NB4 (cell line): ENCODE results near the gene TMEM135.
A peak's percentile ranks its signal among the peaks of the same experiment; 100 is the strongest.

Experiments
- DNase-seq: peaks from one replicate; pipeline ENCODE4 v3.0.0; 2010; ENCODE audit warnings: low read depth
- H3K4me3 ChIP-seq: one replicate; pipeline ENCODE4 v1.5.1; 2011; ENCODE audit warnings: mild to moderate bottlenecking, low read depth, low read length, moderate library complexity
- CTCF ChIP-seq: IDR thresholded peaks from one replicate; pipeline ENCODE4 v1.5.1; 2012; ENCODE audit warnings: low read depth, low read length
- MAX ChIP-seq: IDR thresholded peaks from 2 replicates; pipeline ENCODE4 v1.6.1; 2011; ENCODE audit warnings: low read depth, low read length
- MYC ChIP-seq: IDR thresholded peaks from 2 replicates; pipeline ENCODE4 v1.6.1; 2011; ENCODE audit warnings: low read depth, low read length
- POLR2A ChIP-seq: IDR thresholded peaks from 2 replicates; pipeline ENCODE4 v1.6.1; 2011; ENCODE audit warnings: mild to moderate bottlenecking; ENCODE audit not compliant: insufficient read length; ENCODE audit errors: extremely low read depth

Gene TMEM135

GRCh38 chr11:87036756-87037449 is 831 bp upstream of the TMEM135 start:
- H3K4me3 ChIP-seq: peak overlapping the region; percentile 89
- peak; percentile 24 for DNase-seq
- no peak for TF ChIP-seq MYC
- TF ChIP-seq CTCF: no peak
- no peak for TF ChIP-seq MAX
- TF ChIP-seq POLR2A: no peak

DNA sequence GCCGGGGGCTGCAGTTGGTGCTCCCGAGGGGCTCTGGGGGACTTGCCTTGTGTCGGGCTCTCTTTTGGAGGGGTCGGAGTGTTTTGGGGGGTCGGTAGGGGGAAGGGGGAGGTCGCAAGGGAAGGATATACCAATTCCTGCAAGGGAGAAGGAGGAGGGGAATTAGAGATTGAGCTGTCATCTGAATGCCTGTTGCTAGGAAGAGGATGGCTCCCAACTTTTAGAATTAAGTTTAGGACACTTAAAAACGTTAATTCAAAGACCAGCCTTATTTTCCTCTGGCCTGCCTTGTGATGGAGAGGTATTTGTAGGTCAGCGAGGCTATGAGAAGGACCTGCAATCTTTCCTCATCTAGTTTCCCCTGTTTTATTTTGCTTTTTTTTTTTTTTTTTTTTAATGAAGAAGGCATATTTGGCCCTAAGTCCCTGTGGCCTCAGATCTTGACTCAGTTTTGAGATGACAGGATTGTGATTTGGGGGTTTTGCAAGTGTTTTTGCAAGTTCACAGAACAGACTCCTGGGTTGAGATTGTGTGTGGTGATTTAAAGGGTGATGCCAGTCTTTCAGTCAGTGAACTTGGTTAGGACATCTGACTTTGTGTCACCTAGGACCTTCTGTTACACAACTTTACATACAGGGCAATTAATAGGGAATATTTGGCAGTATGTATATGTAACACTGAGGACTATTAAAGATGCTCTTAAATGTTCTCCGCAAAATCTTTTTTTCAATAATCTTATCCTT is 672 bp downstream of the TMEM135 start:
- peak; percentile 30 for DNase-seq
- TF ChIP-seq MYC (no peak), POLR2A (no peak), MAX (no peak), CTCF (no peak)
- H3K4me3 ChIP-seq: peak overlapping the region; percentile 89

GRCh38 chr11:87039371-87039770 is 1.6 kb downstream of the TMEM135 start:
- no peak for TF ChIP-seq MYC
- TF ChIP-seq MAX: no peak
- TF ChIP-seq CTCF: no peak
- TF ChIP-seq POLR2A: no peak
- H3K4me3 ChIP-seq: peak overlapping the region; percentile 89
- DNase-seq: no peak

DNA sequence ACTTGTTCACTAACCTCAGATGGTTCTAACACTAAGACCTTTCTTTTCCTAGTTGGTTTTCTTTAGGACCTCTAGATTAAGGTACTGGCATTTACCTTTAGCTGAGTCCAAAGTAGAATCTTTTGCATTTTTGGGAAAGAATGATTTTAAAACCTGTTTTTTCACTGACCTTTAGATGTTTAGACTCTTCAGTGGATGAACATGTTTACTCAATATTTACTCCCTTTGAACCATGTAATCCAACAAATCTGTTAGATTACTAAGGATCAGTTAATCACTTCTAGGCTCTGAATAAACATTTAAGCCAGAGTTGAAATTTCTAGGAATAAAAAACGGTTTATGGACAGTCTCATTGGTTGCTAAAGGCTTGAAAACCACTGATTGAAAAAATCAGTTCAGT is 6.2 kb downstream of the TMEM135 start:
- TF ChIP-seq CTCF: no peak
- no peak for TF ChIP-seq MYC
- no peak for TF ChIP-seq MAX
- TF ChIP-seq POLR2A: no peak
- no peak for DNase-seq
- no peak overlapping the region for H3K4me3 ChIP-seq

- TF ChIP-seq MYC (no peak), POLR2A (no peak), MAX (no peak), CTCF (no peak)
- no peak overlapping the region for H3K4me3 ChIP-seq
- no peak for DNase-seq
Measured at GRCh38 chr11:87046824-87047223, 9.1 kb downstream of the TMEM135 start.
